NT2/D1 (cell line): ENCODE measurements around the gene ARHGAP12.

Source experiments
- DNase-seq: peaks from one replicate; pipeline ENCODE4 v3.0.0-alpha.2; 2011; ENCODE audit warnings: low read depth, low spot score
- H3K27me3 ChIP-seq: 2 replicates; pipeline ENCODE4 v1.6.0; 2011; ENCODE audit warnings: mild to moderate bottlenecking; ENCODE audit not compliant: insufficient read length, insufficient read depth
- H3K36me3 ChIP-seq: 2 replicates; pipeline ENCODE4 v1.6.1; 2011; ENCODE audit warnings: mild to moderate bottlenecking, low read length, mixed read lengths; ENCODE audit not compliant: insufficient read depth, insufficient read length
- H3K4me1 ChIP-seq: 2 replicates; pipeline ENCODE4 v1.5.1; 2011; ENCODE audit not compliant: insufficient read depth, insufficient read length
- H3K4me3 ChIP-seq: 2 replicates; pipeline ENCODE4 v1.5.1; 2011; ENCODE audit warnings: low read depth; ENCODE audit not compliant: insufficient read length
- H3K9ac ChIP-seq: 2 replicates; pipeline ENCODE4 v1.6.0; 2011; ENCODE audit warnings: low read depth; ENCODE audit not compliant: insufficient read length
- H3K9me3 ChIP-seq: 2 replicates; pipeline ENCODE4 v1.5.1; 2011; ENCODE audit warnings: mild to moderate bottlenecking, low read length; ENCODE audit not compliant: insufficient read depth
- SUZ12 ChIP-seq: IDR thresholded peaks from 2 replicates; pipeline ENCODE4 v1.6.1; 2011; ENCODE audit not compliant: insufficient read length, insufficient read depth; ENCODE audit errors: extremely low read depth
- YY1 ChIP-seq: IDR thresholded peaks from 2 replicates; pipeline ENCODE4 v1.6.1; 2011; ENCODE audit not compliant: insufficient read length, insufficient read depth
- ZNF274 ChIP-seq: IDR thresholded peaks from 2 replicates; pipeline ENCODE4 v1.6.1; 2011; ENCODE audit warnings: mild to moderate bottlenecking, low read depth, low read length

ARHGAP12 gene

DNA sequence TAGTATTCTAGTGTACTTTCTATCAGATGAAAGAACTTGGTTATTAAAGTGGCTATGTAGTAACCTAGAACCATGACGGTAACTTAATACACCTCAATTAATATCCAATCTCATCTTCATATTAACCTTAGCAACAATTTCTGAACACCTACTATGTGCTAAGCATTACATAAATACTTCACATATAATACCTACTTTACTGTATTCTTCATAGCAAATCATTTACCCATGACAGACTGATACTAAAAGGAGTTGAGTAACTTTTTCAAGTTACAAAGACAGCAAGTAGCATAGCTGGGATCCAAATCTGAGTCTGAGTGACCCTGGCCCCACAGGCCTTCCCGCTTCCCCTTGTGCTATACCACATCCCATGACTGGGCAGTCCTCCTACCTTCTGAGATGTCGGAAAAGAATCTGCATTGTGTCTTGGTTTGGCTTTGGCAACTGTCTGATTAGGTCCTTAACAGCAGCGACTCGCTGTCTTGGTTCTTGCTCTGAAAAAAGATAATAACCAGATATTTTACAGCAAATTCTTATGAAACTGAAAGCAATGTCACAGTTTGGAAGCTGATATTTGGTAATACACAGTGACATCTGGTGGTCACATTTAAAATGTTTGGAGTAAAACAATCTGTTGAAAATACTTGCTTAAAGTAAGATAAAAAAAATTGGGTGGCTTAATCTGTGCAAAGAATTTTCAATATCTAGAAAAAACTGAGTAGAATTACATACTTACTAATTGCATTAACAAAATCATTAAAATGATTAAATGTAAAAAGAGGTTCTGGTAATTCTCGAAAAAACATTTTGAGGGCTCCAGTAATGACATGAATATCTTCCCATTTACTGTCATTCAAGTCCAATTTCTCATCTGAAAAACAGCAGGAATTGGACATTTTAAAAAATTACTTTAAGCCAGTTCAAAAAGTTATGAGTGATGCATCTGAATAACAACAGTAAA, 120.1 kb downstream of the ARHGAP12 start:
- DNase-seq, result no peak

DNA sequence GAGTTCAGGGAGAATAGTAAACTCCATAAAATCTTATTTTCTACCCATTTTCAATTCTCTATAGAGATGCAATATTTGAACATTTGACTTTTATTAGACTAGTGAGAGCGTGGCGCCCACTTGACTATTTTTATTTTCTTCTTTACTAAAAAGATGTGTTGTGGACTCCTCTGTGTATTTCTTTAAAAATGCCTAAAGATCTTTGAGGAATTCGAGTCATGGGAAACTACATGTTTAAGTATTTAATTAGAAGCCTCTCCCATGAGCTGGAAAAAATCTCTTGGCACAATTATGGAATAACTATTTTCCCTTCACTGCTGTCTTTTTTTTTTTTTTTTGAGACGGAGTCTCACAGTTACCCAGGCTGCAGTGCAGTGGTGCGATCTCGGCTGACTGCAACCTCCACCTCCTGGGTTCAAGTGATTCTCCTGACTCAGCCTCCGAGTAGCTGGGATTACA, 124.2 kb downstream of the ARHGAP12 start:
- Histone ChIP-seq H3K4me3 (no peak overlapping the region), H3K9ac (no peak overlapping the region), H3K36me3 (peaks cover 6% of the 10 kb centered on the region), H3K27me3 (no peaks in the 10 kb centered on the region), H3K9me3 (no peaks in the 10 kb centered on the region), H3K4me1 (no peaks in the 10 kb centered on the region)
- TF ChIP-seq SUZ12, result no peak
- TF ChIP-seq ZNF274, result no peak
- no peak for TF ChIP-seq YY1
- no peak for DNase-seq

More for the DNA sequence above, 120.1 kb downstream of the ARHGAP12 start:
- Histone ChIP-seq H3K36me3 (peaks cover 6% of the 10 kb centered on the region), H3K9ac (no peak overlapping the region), H3K4me3 (no peak overlapping the region), H3K27me3 (no peaks in the 10 kb centered on the region), H3K9me3 (no peaks in the 10 kb centered on the region), H3K4me1 (no peaks in the 10 kb centered on the region)
- TF ChIP-seq ZNF274, result no peak
- no peak for TF ChIP-seq YY1
- no peak for TF ChIP-seq SUZ12

DNA sequence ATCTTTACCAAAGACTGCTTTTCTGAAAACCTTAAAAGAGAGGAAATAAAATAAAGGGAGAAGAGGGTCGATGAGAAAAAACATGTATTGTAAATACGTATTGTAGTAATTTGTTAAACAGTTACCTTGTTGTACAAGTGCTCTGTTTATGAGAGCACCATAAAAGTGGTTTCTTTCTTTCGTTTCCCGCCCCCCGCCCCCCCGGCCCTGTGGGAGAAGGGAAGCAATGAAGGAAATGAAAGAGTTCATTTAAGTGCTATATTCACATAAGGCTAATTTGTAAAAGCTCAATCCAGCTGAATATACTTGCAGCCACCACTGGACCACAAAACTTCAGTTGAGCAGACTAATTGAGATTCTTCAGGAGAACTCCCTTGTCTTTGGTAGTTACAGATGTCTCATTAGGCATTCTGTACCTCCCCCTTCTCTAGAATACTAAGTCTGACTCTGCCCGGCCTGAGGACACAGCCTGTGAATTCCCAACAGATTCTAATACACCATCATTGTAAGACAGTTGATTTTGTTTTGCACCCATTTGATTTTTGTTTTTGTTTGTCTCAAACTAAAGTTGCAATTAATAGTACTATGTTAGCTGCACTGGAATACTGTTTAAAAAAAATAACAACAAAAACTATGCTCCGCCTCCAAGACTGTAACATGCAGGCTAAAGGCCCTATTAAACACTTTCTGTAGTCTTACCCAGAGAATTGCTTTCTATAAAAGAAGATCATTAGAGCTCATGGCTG, 124.9 kb downstream of the ARHGAP12 start:
- Histone ChIP-seq H3K36me3 (peaks cover 4% of the 10 kb centered on the region), H3K4me3 (no peak overlapping the region), H3K4me1 (no peaks in the 10 kb centered on the region), H3K27me3 (no peaks in the 10 kb centered on the region), H3K9me3 (no peaks in the 10 kb centered on the region), H3K9ac (no peak overlapping the region)
- no peak for DNase-seq
- TF ChIP-seq SUZ12, result no peak
- no peak for TF ChIP-seq YY1
- TF ChIP-seq ZNF274, result no peak

DNA sequence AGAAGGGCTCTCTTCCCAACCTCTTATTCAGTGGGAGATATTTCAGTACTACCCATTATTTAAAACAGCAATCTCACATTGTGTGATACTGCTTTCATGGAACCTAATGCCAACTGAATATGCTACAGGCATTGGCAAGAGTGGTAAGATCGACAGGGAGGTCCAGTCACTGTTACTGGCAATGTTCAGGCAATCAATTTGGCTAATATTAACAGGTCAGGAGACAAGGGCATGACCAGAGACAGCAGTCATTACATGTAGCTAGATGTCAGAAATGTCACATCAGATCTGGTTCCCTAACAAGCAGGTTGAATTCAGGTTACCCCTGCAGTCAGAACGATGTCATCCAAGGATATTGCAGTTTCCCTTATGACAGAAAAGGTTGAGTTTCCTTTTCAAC, 129.4 kb downstream of the ARHGAP12 start:
- Histone ChIP-seq H3K4me1 (no peaks in the 10 kb centered on the region), H3K4me3 (no peak overlapping the region), H3K9ac (no peak overlapping the region), H3K9me3 (no peaks in the 10 kb centered on the region), H3K36me3 (no peaks in the 10 kb centered on the region), H3K27me3 (no peaks in the 10 kb centered on the region)
- no peak for DNase-seq
- TF ChIP-seq SUZ12 (no peak), YY1 (no peak), ZNF274 (no peak)

DNA sequence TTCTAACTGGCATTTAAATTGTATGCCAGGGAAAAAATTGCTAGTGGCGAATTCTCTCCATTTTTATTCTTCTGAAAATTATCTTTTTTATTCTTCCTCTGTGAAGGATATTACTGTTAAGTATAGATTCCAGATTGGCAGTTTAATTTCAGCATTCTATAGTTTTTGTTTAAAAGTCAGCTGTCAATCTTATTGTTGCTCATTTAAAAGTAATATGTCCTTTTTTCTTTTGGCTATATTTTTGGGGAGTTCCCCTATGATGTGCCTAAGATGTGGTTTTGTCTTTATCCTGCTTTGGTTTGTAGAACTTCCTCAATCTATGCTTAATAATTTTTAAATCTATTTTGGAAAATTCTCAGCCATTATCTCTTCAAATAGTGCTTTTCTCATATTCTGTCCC, 135.9 kb downstream of the ARHGAP12 start:
- Histone ChIP-seq H3K4me1 (no peaks in the 10 kb centered on the region), H3K27me3 (no peaks in the 10 kb centered on the region), H3K9ac (no peak overlapping the region), H3K4me3 (no peak overlapping the region), H3K36me3 (no peaks in the 10 kb centered on the region), H3K9me3 (no peaks in the 10 kb centered on the region)
- DNase-seq, result no peak
- no peak for TF ChIP-seq YY1
- TF ChIP-seq SUZ12, result no peak
- TF ChIP-seq ZNF274, result no peak

DNA sequence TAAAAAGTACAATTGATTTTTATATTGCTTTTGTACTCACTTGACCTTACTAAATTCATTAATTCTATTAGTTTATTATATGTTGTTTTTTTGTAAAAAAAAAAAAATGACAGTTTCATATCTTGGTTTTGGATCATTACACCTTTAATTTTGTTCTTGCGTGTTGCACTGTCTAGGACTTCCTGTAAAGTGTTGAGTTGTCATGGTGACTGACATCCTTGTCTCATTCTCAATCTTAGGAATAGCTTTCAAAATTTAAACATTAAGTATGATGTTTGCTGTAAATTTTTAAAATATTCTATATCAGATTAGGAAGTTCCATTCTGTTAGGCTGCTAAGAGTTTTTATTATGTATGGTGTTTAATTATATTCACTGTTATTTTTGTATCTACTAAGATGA, 139.1 kb downstream of the ARHGAP12 start:
- H3K9me3 ChIP-seq, result no peaks in the 10 kb centered on the region
- H3K27me3 ChIP-seq, result no peaks in the 10 kb centered on the region
- no peak for TF ChIP-seq ZNF274
- no peak for TF ChIP-seq SUZ12
- H3K9ac ChIP-seq, result no peak overlapping the region
- no peak overlapping the region for H3K4me3 ChIP-seq
- DNase-seq, result no peak
- no peaks in the 10 kb centered on the region for H3K36me3 ChIP-seq
- H3K4me1 ChIP-seq, result no peaks in the 10 kb centered on the region

DNA sequence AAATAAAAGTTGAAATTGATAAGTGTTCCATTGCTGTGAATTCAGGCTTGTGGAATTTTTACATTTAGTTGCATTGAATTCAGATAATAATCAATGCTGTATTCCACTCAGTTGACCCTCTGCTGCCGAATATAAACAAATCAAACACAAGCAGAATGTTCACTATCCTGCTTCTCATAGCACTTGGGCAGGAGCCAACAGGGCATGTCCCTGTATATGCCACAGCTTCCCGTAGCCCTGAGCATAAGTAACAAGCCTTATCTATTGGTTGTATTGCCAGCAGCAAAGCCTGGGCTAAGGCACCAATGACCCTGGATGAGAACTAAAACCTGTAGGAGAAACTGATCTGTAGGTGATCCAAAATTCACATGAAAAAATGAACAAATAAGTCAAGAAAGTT, 145.9 kb downstream of the ARHGAP12 start:
- no peaks in the 10 kb centered on the region for H3K36me3 ChIP-seq
- no peaks in the 10 kb centered on the region for H3K9me3 ChIP-seq
- no peak overlapping the region for H3K4me3 ChIP-seq
- TF ChIP-seq SUZ12 (no peak), YY1 (no peak), ZNF274 (no peak)
- DNase-seq, result no peak
- H3K4me1 ChIP-seq, result no peaks in the 10 kb centered on the region
- H3K9ac ChIP-seq, result no peak overlapping the region
- no peaks in the 10 kb centered on the region for H3K27me3 ChIP-seq
